DOHH2 (cell line): Measurements from ENCODE around the gene RIN2.

ENCODE experiments used
- H3F3A ChIP-seq: fragments of 200-600 bp; sonication (generic), shearing (Covaris generic); 2 replicates; pipeline ENCODE4 v1.6.0; 2016; ENCODE audit warnings: antibody characterized with exemption, mild to moderate bottlenecking; ENCODE audit not compliant: control insufficient read depth, insufficient read depth
- H3K27ac ChIP-seq: fragments of 200-600 bp; sonication (generic); 2 replicates; pipeline ENCODE4 v1.5.1; 2014; ENCODE audit warnings: low read depth, mild to moderate bottlenecking, low read length, moderate library complexity
- H3K27me3 ChIP-seq: fragments of 200-600 bp; sonication (generic); 2 replicates; pipeline ENCODE4 v1.6.1; 2014; ENCODE audit warnings: mild to moderate bottlenecking, low read length, mixed read lengths; ENCODE audit not compliant: control insufficient read depth
- H3K36me3 ChIP-seq: fragments of 200-600 bp; sonication (generic); 2 replicates; pipeline ENCODE4 v1.6.1; 2014; ENCODE audit warnings: mild to moderate bottlenecking, low read length, moderate library complexity, mixed read lengths; ENCODE audit not compliant: control insufficient read depth
- H3K4me1 ChIP-seq: fragments of 200-600 bp; sonication (generic); 2 replicates; pipeline ENCODE4 v1.6.1; 2014; ENCODE audit warnings: mild to moderate bottlenecking, low read length, mixed read lengths; ENCODE audit not compliant: control insufficient read depth
- H3K4me2 ChIP-seq: fragments of 200-600 bp; sonication (generic); 2 replicates; pipeline ENCODE4 v1.6.0; 2014; ENCODE audit warnings: mild to moderate bottlenecking, low read length, moderate library complexity
- H3K4me3 ChIP-seq: fragments of 200-600 bp; sonication (generic); 2 replicates; pipeline ENCODE4 v1.5.1; 2014; ENCODE audit warnings: mild to moderate bottlenecking, low read length, mixed read lengths
- H3K79me2 ChIP-seq: fragments of 200-600 bp; sonication (generic); 2 replicates; pipeline ENCODE4 v1.6.1; 2014; ENCODE audit warnings: mild to moderate bottlenecking, low read length, mixed read lengths; ENCODE audit not compliant: control insufficient read depth
- H3K9me2 ChIP-seq: fragments of 200-600 bp; sonication (generic); replicated peaks from 2 replicates; pipeline ENCODE4 v1.6.1; 2014; ENCODE audit warnings: mild to moderate bottlenecking, low read length, mixed read lengths; ENCODE audit not compliant: control insufficient read depth
- H3K9me3 ChIP-seq: fragments of 200-600 bp; sonication (generic); 2 replicates; pipeline ENCODE4 v1.6.1; 2014; ENCODE audit warnings: antibody characterized with exemption, low read length, mixed read lengths; ENCODE audit not compliant: control insufficient read depth, insufficient read depth
- H4K20me1 ChIP-seq: fragments of 200-600 bp; sonication (generic); 2 replicates; pipeline ENCODE4 v1.6.0; 2014; ENCODE audit warnings: low read depth, mild to moderate bottlenecking, antibody characterized with exemption, low read length, moderate library complexity; ENCODE audit not compliant: control insufficient read depth, insufficient read depth
- EZH2phosphoT487 ChIP-seq: fragments of 200-600 bp; sonication (generic); IDR thresholded peaks from 2 replicates; pipeline ENCODE4 v1.6.1; 2017; ENCODE audit warnings: borderline replicate concordance, mild to moderate bottlenecking, antibody characterized with exemption, low read length, moderate library complexity, mixed read lengths
- TF ChIP-seq, protein P1 (sequence below): fragments of 200-600 bp; sonication (generic); IDR thresholded peaks from one replicate; pipeline ENCODE4 v1.5.1; 2014; ENCODE audit warnings: antibody characterized with exemption, mild to moderate bottlenecking, low read depth, low read length; ENCODE audit not compliant: poor library complexity, severe bottlenecking

The RIN2 gene

DNA sequence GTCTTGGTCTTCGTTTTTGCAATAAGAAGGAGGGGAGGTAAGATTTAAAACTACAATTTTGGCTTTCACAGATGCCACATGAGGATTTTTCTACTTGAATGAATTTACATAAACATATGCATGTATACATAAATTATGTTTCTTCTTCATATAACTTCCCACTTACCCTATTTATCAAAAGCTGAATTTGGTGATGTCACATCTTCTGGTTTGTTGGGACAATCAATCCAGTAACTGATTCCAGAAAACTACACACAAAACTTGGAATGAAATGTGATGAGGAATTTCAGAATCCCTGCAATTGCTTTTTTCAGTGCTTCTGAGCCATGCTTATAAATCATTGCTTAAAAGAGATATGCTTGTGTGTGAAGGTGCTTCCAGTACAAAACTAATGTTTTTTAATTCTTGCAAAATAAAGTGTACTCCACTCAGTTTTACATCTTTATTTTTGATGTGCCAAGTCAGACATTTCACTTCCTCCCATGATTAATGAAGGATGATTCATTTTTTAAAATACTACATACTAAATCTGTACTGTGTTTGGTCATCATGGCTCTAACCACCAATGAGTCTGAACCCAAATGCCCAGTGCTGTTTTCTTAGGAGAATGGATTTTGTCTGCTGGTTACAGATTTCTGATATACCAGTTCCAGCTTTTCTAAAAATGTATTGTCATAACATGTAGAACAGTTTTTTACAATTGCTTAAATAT, 32.1 kb upstream of the RIN2 start:
- Histone ChIP-seq H4K20me1 (no peaks in the 10 kb centered on the region), H3K4me1 (peaks cover 4% of the 10 kb centered on the region; the same call in 1 of the 2 replicates), H3K4me2 (no peak overlapping the region), H3F3A (no peaks in the 10 kb centered on the region), H3K27ac (no peak overlapping the region), H3K36me3 (no peaks in the 10 kb centered on the region), H3K4me3 (no peak overlapping the region), H3K79me2 (no peaks in the 10 kb centered on the region), H3K9me2 (no peaks in the 10 kb centered on the region), H3K27me3 (no peaks in the 10 kb centered on the region), H3K9me3 (no peaks in the 10 kb centered on the region)
- TF ChIP-seq, protein P1, sequence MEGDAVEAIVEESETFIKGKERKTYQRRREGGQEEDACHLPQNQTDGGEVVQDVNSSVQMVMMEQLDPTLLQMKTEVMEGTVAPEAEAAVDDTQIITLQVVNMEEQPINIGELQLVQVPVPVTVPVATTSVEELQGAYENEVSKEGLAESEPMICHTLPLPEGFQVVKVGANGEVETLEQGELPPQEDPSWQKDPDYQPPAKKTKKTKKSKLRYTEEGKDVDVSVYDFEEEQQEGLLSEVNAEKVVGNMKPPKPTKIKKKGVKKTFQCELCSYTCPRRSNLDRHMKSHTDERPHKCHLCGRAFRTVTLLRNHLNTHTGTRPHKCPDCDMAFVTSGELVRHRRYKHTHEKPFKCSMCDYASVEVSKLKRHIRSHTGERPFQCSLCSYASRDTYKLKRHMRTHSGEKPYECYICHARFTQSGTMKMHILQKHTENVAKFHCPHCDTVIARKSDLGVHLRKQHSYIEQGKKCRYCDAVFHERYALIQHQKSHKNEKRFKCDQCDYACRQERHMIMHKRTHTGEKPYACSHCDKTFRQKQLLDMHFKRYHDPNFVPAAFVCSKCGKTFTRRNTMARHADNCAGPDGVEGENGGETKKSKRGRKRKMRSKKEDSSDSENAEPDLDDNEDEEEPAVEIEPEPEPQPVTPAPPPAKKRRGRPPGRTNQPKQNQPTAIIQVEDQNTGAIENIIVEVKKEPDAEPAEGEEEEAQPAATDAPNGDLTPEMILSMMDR = no peak
- TF ChIP-seq EZH2phosphoT487 = no peak

DNA sequence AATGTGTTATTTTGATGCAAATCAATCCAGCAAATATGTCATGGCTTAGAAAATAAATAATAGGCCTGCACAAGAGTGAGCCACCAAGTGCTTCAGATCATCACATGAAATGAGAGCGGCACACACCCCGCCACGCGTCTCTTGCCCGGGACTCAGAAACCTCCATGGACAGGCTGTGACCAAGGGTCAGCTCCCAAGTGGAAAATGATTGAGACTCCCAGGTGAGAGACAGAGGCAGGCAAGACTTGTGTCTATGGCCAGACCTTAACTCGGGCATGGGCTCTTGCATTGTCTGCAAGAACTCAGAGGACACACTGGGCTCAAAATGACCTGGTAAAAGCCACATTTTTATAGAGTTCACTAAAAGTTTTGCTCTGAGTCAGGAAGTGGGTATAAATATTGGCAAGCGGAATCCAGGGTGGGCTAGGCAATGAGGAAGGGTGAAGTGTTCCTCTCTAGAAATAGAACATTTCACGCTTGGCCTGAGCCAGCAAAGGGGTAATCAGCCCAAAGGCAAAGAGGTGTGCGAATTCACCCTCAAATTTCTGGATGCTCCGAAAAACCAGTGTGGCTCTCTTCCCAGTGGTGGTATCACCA, 30.7 kb upstream of the RIN2 start:
- Histone ChIP-seq H3K9me3 (no peaks in the 10 kb centered on the region), H4K20me1 (no peaks in the 10 kb centered on the region), H3K4me1 (peaks cover 4% of the 10 kb centered on the region; the same call in 1 of the 2 replicates), H3K27ac (no peak overlapping the region), H3K4me3 (no peak overlapping the region), H3K4me2 (no peak overlapping the region), H3K36me3 (no peaks in the 10 kb centered on the region), H3K9me2 (no peaks in the 10 kb centered on the region), H3F3A (no peaks in the 10 kb centered on the region), H3K27me3 (no peaks in the 10 kb centered on the region), H3K79me2 (no peaks in the 10 kb centered on the region)
- no peak for TF ChIP-seq EZH2phosphoT487
- TF ChIP-seq, protein P1 = no peak

DNA sequence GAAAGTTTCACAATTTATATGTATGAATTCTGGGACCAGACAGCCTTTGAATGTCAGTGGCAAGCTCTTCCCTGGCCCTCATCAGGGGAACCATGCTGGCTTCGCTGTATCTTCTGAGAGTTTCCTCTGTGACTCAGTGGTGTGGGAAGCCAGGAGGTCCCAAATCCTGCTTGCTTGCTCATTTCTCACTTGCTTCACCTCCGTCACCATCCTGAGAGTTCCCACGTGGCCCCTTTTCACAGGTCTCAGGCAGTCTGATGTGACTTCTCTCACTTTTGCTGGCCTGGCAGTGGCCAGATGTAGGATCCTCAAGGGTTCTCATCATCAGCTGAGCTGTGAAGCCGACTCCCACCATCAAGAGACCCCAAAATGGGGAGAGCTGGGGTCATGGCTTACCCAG, 28.4 kb upstream of the RIN2 start:
- peaks cover 4% of the 10 kb centered on the region; the same call in 1 of the 2 replicates for H3K4me1 ChIP-seq
- H3K27ac ChIP-seq = no peak overlapping the region
- H3F3A ChIP-seq = no peaks in the 10 kb centered on the region
- no peak overlapping the region for H3K4me2 ChIP-seq
- no peaks in the 10 kb centered on the region for H3K27me3 ChIP-seq
- no peaks in the 10 kb centered on the region for H3K79me2 ChIP-seq
- no peak overlapping the region for H3K4me3 ChIP-seq
- no peaks in the 10 kb centered on the region for H4K20me1 ChIP-seq
- TF ChIP-seq, protein P1 = no peak
- no peak for TF ChIP-seq EZH2phosphoT487
- H3K9me2 ChIP-seq = no peaks in the 10 kb centered on the region
- no peaks in the 10 kb centered on the region for H3K36me3 ChIP-seq
- H3K9me3 ChIP-seq = no peaks in the 10 kb centered on the region
